ENCODE measurements around the gene SLC44A3. TPM values are rescaled to one million over a fixed set of nuclear protein-coding genes. Genes with fewer than 3 reads are reported as not detected.

Gene SLC44A3
- total and polyA plus RNA-seq, 2 experiments from 2014 or later, result 2.9 to 4.5 TPM

- no peak for TF ChIP-seq CTCF (conservative IDR thresholded peaks at IDR 0.05; ENCODE audit: low read depth in 2 of 2)
These were observed 64.3 kb downstream of the SLC44A3 start (continued) for GRCh38 chr1:94884507-94884906.

DNA sequence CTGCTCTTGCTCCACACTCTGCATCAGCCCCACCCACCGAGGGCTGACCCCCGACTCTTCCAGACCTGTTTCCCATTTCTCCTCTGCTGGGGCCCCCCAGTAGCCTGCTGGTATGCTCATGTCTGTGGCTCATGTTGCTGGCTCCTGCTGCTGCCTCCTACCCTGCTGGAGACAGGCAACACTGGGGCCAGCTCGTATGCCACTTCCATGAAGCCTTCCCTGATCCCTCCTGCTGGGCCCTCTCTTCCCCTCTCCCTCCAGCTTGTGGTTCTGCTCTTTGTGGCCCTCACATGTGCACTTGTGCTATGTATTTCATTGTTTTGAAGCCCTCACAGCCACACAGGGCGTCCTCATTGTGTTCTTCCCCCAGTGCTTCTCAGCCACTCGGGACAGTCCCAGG, 66.2 kb downstream of the SLC44A3 start:
- DNase-seq (ENCODE audit: low spot score) (peak; percentile 28), ATAC-seq (peak; percentile 18)
- Histone ChIP-seq H2AFZ (no peak overlapping the region), H3K4me1 (ENCODE audit: insufficient read depth) (peaks cover 39% of the 10 kb centered on the region), H3K79me2 (replicated peaks; ENCODE audit: insufficient read depth) (no peaks in the 10 kb centered on the region), H3K9me2 (ENCODE audit: insufficient read depth) (no peaks in the 10 kb centered on the region; the same call in 1 of the 2 replicates), H3K4me2 (peak overlapping the region; percentile 45), H3K4me3 (no peak overlapping the region), H3K27ac (ENCODE audit: low read depth) (no peak overlapping the region), H3K27me3 (ENCODE audit: insufficient read depth) (no peaks in the 10 kb centered on the region), H3F3A (replicated peaks; ENCODE audit: low read depth) (no peaks in the 10 kb centered on the region; the same call in 1 of the 2 replicates), H3K36me3 (ENCODE audit: insufficient read depth) (no peaks in the 10 kb centered on the region), H4K20me1 (replicated peaks; ENCODE audit: insufficient read depth) (no peaks in the 10 kb centered on the region)
- H3K27ac Mint-ChIP-seq, result no peak overlapping the region
- no peaks in the 10 kb centered on the region; the same call in 2 of the 3 replicates for H3K36me3 Mint-ChIP-seq (ENCODE audit: low read depth)
- H3K9me3 Mint-ChIP-seq, result no peaks in the 10 kb centered on the region
- H3K4me1 Mint-ChIP-seq, result peaks cover 66% of the 10 kb centered on the region
- H3K27me3 Mint-ChIP-seq (ENCODE audit: insufficient read depth, low read depth, poor library complexity), result peaks cover 9% of the 10 kb centered on the region
- no peak overlapping the region for H3K4me3 Mint-ChIP-seq
- TF ChIP-seq JUNB (IDR thresholded peaks at IDR 0.05; ENCODE audit: unreplicated experiment), result no peak
- no peak for TF ChIP-seq ZNF114 (CRISPR knock-in tag; IDR thresholded peaks at IDR 0.05)
- no peak for TF ChIP-seq STAT1 (IDR thresholded peaks at IDR 0.05; ENCODE audit: unreplicated experiment)
- no peak for TF ChIP-seq CREB1 (CRISPR knock-in tag; IDR thresholded peaks at IDR 0.05; ENCODE audit: low read depth)
- TF ChIP-seq, protein P1, sequence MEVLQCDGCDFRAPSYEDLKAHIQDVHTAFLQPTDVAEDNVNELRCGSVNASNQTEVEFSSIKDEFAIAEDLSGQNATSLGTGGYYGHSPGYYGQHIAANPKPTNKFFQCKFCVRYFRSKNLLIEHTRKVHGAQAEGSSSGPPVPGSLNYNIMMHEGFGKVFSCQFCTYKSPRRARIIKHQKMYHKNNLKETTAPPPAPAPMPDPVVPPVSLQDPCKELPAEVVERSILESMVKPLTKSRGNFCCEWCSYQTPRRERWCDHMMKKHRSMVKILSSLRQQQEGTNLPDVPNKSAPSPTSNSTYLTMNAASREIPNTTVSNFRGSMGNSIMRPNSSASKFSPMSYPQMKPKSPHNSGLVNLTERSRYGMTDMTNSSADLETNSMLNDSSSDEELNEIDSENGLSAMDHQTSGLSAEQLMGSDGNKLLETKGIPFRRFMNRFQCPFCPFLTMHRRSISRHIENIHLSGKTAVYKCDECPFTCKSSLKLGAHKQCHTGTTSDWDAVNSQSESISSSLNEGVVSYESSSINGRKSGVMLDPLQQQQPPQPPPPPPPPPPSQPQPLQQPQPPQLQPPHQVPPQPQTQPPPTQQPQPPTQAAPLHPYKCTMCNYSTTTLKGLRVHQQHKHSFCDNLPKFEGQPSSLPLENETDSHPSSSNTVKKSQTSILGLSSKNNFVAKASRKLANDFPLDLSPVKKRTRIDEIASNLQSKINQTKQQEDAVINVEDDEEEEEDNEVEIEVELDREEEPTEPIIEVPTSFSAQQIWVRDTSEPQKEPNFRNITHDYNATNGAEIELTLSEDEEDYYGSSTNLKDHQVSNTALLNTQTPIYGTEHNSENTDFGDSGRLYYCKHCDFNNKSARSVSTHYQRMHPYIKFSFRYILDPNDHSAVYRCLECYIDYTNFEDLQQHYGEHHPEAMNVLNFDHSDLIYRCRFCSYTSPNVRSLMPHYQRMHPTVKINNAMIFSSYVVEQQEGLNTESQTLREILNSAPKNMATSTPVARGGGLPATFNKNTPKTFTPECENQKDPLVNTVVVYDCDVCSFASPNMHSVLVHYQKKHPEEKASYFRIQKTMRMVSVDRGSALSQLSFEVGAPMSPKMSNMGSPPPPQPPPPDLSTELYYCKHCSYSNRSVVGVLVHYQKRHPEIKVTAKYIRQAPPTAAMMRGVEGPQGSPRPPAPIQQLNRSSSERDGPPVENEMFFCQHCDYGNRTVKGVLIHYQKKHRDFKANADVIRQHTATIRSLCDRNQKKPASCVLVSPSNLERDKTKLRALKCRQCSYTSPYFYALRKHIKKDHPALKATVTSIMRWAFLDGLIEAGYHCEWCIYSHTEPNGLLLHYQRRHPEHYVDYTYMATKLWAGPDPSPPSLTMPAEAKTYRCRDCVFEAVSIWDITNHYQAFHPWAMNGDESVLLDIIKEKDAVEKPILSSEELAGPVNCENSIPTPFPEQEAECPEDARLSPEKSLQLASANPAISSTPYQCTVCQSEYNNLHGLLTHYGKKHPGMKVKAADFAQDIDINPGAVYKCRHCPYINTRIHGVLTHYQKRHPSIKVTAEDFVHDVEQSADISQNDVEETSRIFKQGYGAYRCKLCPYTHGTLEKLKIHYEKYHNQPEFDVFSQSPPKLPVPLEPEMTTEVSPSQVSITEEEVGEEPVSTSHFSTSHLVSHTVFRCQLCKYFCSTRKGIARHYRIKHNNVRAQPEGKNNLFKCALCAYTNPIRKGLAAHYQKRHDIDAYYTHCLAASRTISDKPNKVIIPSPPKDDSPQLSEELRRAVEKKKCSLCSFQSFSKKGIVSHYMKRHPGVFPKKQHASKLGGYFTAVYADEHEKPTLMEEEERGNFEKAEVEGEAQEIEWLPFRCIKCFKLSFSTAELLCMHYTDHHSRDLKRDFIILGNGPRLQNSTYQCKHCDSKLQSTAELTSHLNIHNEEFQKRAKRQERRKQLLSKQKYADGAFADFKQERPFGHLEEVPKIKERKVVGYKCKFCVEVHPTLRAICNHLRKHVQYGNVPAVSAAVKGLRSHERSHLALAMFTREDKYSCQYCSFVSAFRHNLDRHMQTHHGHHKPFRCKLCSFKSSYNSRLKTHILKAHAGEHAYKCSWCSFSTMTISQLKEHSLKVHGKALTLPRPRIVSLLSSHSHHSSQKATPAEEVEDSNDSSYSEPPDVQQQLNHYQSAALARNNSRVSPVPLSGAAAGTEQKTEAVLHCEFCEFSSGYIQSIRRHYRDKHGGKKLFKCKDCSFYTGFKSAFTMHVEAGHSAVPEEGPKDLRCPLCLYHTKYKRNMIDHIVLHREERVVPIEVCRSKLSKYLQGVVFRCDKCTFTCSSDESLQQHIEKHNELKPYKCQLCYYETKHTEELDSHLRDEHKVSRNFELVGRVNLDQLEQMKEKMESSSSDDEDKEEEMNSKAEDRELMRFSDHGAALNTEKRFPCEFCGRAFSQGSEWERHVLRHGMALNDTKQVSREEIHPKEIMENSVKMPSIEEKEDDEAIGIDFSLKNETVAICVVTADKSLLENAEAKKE (CRISPR knock-in tag; IDR thresholded peaks at IDR 0.05), result no peak
- TF ChIP-seq, protein P2, sequence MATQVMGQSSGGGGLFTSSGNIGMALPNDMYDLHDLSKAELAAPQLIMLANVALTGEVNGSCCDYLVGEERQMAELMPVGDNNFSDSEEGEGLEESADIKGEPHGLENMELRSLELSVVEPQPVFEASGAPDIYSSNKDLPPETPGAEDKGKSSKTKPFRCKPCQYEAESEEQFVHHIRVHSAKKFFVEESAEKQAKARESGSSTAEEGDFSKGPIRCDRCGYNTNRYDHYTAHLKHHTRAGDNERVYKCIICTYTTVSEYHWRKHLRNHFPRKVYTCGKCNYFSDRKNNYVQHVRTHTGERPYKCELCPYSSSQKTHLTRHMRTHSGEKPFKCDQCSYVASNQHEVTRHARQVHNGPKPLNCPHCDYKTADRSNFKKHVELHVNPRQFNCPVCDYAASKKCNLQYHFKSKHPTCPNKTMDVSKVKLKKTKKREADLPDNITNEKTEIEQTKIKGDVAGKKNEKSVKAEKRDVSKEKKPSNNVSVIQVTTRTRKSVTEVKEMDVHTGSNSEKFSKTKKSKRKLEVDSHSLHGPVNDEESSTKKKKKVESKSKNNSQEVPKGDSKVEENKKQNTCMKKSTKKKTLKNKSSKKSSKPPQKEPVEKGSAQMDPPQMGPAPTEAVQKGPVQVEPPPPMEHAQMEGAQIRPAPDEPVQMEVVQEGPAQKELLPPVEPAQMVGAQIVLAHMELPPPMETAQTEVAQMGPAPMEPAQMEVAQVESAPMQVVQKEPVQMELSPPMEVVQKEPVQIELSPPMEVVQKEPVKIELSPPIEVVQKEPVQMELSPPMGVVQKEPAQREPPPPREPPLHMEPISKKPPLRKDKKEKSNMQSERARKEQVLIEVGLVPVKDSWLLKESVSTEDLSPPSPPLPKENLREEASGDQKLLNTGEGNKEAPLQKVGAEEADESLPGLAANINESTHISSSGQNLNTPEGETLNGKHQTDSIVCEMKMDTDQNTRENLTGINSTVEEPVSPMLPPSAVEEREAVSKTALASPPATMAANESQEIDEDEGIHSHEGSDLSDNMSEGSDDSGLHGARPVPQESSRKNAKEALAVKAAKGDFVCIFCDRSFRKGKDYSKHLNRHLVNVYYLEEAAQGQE (IDR thresholded peaks at IDR 0.05; ENCODE audit: unreplicated experiment), result no peak
- no peak for TF ChIP-seq EZH2 (IDR thresholded peaks at IDR 0.05; ENCODE audit: low read depth, unreplicated experiment)
- TF ChIP-seq CTCF (conservative IDR thresholded peaks at IDR 0.05; ENCODE audit: low read depth in 2 of 2), result no peak
- no peak for TF ChIP-seq EZH2phosphoT487 (IDR thresholded peaks at IDR 0.05; ENCODE audit: unreplicated experiment)
- TF ChIP-seq ETS1 (IDR thresholded peaks at IDR 0.05), result no peak

Measured in GM23338 (cell line).